Parathyroid adenoma (tissue), 2 donors: ENCODE data around the gene P2RX5.

Experiments
- H2AFZ ChIP-seq: fragments of 300-600 bp; sonication (generic); one replicate; pipeline ENCODE4 v1.7.0; 2017; ENCODE audit warnings: antibody characterized with exemption, mild to moderate bottlenecking
- H3K27ac ChIP-seq: fragments of 300-600 bp; sonication (generic); one replicate; pipeline ENCODE4 v1.7.0; 2017
- H3K27me3 ChIP-seq: fragments of 300-600 bp; sonication (generic); one replicate; pipeline ENCODE4 v1.7.0; 2017; ENCODE audit warnings: low read length; ENCODE audit not compliant: control insufficient read depth, insufficient read depth
- H3K36me3 ChIP-seq: fragments of 300-600 bp; sonication (generic); one replicate; pipeline ENCODE4 v1.7.0; 2017; ENCODE audit warnings: low read length; ENCODE audit not compliant: control insufficient read depth, insufficient read depth
- H3K4me1 ChIP-seq: fragments of 300-600 bp; sonication (generic); one replicate; pipeline ENCODE4 v1.7.0; 2017; ENCODE audit warnings: control low read depth
- H3K4me2 ChIP-seq: fragments of 300-600 bp; sonication (generic); one replicate; pipeline ENCODE4 v1.7.0; 2017; ENCODE audit warnings: low read length
- H3K4me3 ChIP-seq: fragments of 300-600 bp; sonication (generic); one replicate; pipeline ENCODE4 v1.7.0; 2017; ENCODE audit warnings: low read depth, low read length
- H3K79me2 ChIP-seq: fragments of 300-600 bp; sonication (generic); one replicate; pipeline ENCODE4 v1.7.0; 2017; ENCODE audit warnings: control low read depth
- H3K9ac ChIP-seq: fragments of 300-600 bp; sonication (generic); one replicate; pipeline ENCODE4 v1.7.0; 2017; ENCODE audit warnings: mild to moderate bottlenecking
- H3K9me3 ChIP-seq: fragments of 300-600 bp; sonication (generic); one replicate; pipeline ENCODE4 v1.7.0; 2017; ENCODE audit warnings: low read length; ENCODE audit not compliant: control insufficient read depth
- CTCF ChIP-seq: fragments of 300-600 bp; sonication (generic); IDR thresholded peaks from one replicate; pipeline ENCODE4 v1.7.0; 2017; ENCODE audit warnings: antibody characterized with exemption, mild to moderate bottlenecking
- donor health status: primary hyperparathyroidism.

Gene P2RX5

DNA sequence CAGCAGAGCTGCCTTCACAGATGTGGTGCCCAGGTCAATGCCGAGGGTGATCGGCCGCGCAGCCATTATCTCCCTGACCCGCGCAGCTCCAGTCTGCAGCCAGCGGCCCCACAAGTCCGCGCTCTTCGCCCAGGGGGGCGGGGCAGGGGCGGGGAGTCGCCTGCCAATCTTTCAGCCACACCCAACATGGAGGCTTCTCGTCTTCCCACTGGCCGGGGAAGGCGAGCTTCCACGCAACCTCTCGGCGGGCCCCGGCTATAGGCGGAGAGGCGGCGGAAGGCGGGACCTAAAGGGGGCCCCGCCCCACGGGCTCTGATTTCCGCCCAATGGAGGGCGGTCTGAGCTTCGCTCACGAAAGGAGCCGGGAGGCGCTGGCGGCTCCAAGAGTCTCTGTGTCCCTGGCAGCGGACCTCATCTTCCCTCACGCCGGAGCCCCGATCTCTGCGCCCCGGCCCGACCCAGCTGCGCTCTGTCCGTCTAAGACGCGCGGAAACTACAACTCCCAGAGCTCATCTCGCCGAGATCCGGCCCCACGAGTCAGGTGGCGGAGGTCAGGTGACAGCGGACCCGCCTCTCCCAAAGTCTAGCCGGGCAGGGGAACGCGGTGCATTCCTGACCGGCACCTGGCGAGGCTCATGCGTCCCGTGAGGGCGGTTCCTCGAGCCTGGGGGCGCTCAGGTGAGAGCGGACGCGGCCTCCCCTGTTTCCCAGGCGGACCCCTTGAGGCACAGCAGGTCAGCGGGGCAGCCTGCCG lies 59.6 kb downstream of the P2RX5 start, which contains the start of the genes CTNS and SHPK:
Gene CTNS (plus strand): TSS at position 607 of the 754 bp plus-strand sequence. CDS start 3,447 bp downstream, outside the sequence.
Gene SHPK (minus strand): TSS at position 97 of the 754 bp plus-strand sequence. CDS start 31 bp downstream, at position 66.
- peak within 1 kb of the TSS; percentile 50 for H3K9ac ChIP-seq
- H3K4me3 ChIP-seq: peak within 1 kb of the TSS; percentile 90
- peak within 1 kb of the TSS; percentile 88 for H3K27ac ChIP-seq
- H3K9me3 ChIP-seq: no peaks in the 10 kb centered on the region
- H3K4me2 ChIP-seq: peak within 1 kb of the TSS; percentile 94
- no peaks in the 10 kb centered on the region for H3K27me3 ChIP-seq
- no peaks in the 10 kb centered on the region for H3K36me3 ChIP-seq
- no peak for TF ChIP-seq CTCF
- H3K4me1 ChIP-seq: peaks cover 5% of the 10 kb centered on the region
- peaks cover 16% of the 10 kb centered on the region for H3K79me2 ChIP-seq
- H2AFZ ChIP-seq: peak within 1 kb of the TSS; percentile 83

- peak overlapping the region; percentile 93 for H3K4me2 ChIP-seq
- peak overlapping the region; percentile 90 for H3K4me3 ChIP-seq
- H3K4me1 ChIP-seq: peaks cover 5% of the 10 kb centered on the region
- no peaks in the 10 kb centered on the region for H3K9me3 ChIP-seq
- no peak for TF ChIP-seq CTCF
- H3K27ac ChIP-seq: peak overlapping the region; percentile 88
- no peaks in the 10 kb centered on the region for H3K36me3 ChIP-seq
- peak overlapping the region; percentile 83 for H2AFZ ChIP-seq
- H3K27me3 ChIP-seq: no peaks in the 10 kb centered on the region
- peak overlapping the region; percentile 50 for H3K9ac ChIP-seq
- H3K79me2 ChIP-seq: peaks cover 16% of the 10 kb centered on the region
Measured at GRCh38 chr17:3635474-3636153, 60.3 kb downstream of the P2RX5 start.

GRCh38 chr17:3632287-3632686 lies 63.7 kb downstream of the P2RX5 start:
- TF ChIP-seq CTCF: no peak
- Histone ChIP-seq H3K27ac (no peak overlapping the region), H3K4me2 (no peak overlapping the region), H3K4me3 (no peak overlapping the region), H3K79me2 (peaks cover 13% of the 10 kb centered on the region), H2AFZ (no peak overlapping the region), H3K36me3 (no peaks in the 10 kb centered on the region), H3K9ac (no peak overlapping the region), H3K27me3 (no peaks in the 10 kb centered on the region), H3K9me3 (no peaks in the 10 kb centered on the region), H3K4me1 (peaks cover 4% of the 10 kb centered on the region)

DNA sequence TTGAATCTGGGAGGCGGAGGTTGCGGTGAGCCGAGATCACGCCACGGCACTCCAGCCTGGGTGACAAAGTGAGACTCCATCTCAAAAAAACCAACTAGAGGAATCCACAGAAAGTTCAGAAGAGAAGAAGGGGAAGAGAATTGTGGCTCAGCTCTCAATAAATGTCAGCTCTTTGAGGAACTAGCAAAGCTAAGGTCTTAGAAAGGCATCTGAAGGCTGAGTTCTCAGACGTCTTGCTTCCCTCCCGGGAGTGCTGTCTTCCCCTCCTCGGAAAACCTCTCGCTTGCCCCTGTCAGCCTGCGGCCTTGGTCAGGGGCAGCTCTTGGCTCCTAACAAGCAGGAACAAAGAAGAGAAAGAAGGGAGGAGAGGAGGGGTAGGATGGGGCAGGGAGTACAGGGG lies 65.2 kb downstream of the P2RX5 start:
- Histone ChIP-seq H3K27ac (no peak overlapping the region), H3K4me2 (no peak overlapping the region), H3K9me3 (no peaks in the 10 kb centered on the region), H3K36me3 (no peaks in the 10 kb centered on the region), H3K9ac (no peak overlapping the region), H3K4me1 (peaks cover 4% of the 10 kb centered on the region), H3K4me3 (no peak overlapping the region), H3K79me2 (peaks cover 9% of the 10 kb centered on the region), H3K27me3 (no peaks in the 10 kb centered on the region), H2AFZ (no peak overlapping the region)
- TF ChIP-seq CTCF: no peak
